HepG2 (cell line): Measurements from ENCODE around the gene SAMD4A. TPM values are rescaled to one million over a fixed set of nuclear protein-coding genes. Genes with fewer than 3 reads are reported as not detected.

Experiments used
- BCL6 ChIP-seq: IDR thresholded peaks from 2 replicates; pipeline ENCODE4 v1.6.1; 2016; ENCODE audit warnings: missing genetic modification reagents, missing compliant biosample characterization
- CHD2 ChIP-seq: IDR thresholded peaks from 2 replicates; pipeline ENCODE4 v1.6.1; 2011; ENCODE audit warnings: low read depth, low read length, improper control_type of control experiment
- ETV5 ChIP-seq: IDR thresholded peaks from 2 replicates; pipeline ENCODE4 v1.6.1; 2018; ENCODE audit warnings: missing biosample characterization, missing genetic modification reagents, inconsistent platforms, borderline replicate concordance
- FOXA1 ChIP-seq, 2 experiments: fragments of 450-650 bp in 1 of 2; sonication (generic) in 1 of 2; formaldehyde crosslinking in 1 of 2; IDR thresholded peaks; 2 replicates each; pipeline versions ENCODE4 v1.4.0 to v1.6.1; 2016 to 2020; ENCODE audit warnings: missing genetic modification reagents in 1 of 2
- GATA4 ChIP-seq: sonication (generic); IDR thresholded peaks from 2 replicates; pipeline ENCODE4 v1.6.1; 2016; ENCODE audit warnings: antibody characterized with exemption, low read depth, borderline replicate concordance
- GTF3A ChIP-seq: sonication (generic); formaldehyde crosslinking; conservative IDR thresholded peaks from 2 replicates; pipeline ENCODE4 v1.4.0; 2020; ENCODE audit warnings: mild to moderate bottlenecking, missing genetic modification reagents
- MEIS2 ChIP-seq: sonication (generic); formaldehyde crosslinking; IDR thresholded peaks from 2 replicates; pipeline ENCODE4 v1.9.0; 2021; ENCODE audit warnings: mild to moderate bottlenecking, missing genetic modification reagents
- NCOA2 ChIP-seq: sonication (generic); formaldehyde crosslinking; IDR thresholded peaks from 2 replicates; pipeline ENCODE4 v1.8.0; 2022; ENCODE audit warnings: inconsistent platforms
- NFIC ChIP-seq: IDR thresholded peaks from 2 replicates; pipeline ENCODE4 v1.6.1; 2012; ENCODE audit warnings: mild to moderate bottlenecking, low read length, inconsistent platforms
- NFKBIZ ChIP-seq: IDR thresholded peaks from 2 replicates; pipeline ENCODE4 v1.6.1; 2018; ENCODE audit warnings: missing genetic modification reagents, missing compliant biosample characterization
- PAXIP1 ChIP-seq: sonication (generic); formaldehyde crosslinking; conservative IDR thresholded peaks from 2 replicates; pipeline ENCODE4 v1.4.0; 2020; ENCODE audit warnings: mild to moderate bottlenecking, missing genetic modification reagents, moderate library complexity
- PHF21A ChIP-seq: sonication (generic); formaldehyde crosslinking; IDR thresholded peaks from 2 replicates; pipeline ENCODE4 v1.5.0; 2020; ENCODE audit warnings: mild to moderate bottlenecking, missing genetic modification reagents
- RERE ChIP-seq: IDR thresholded peaks from 2 replicates; pipeline ENCODE4 v1.6.1; 2016; ENCODE audit warnings: low read depth, missing genetic modification reagents, missing compliant biosample characterization
- SAP130 ChIP-seq: IDR thresholded peaks from 2 replicates; pipeline ENCODE4 v1.6.1; 2016; ENCODE audit warnings: low read depth
- ZNF614 ChIP-seq: IDR thresholded peaks from 2 replicates; pipeline ENCODE4 v1.6.1; 2018; ENCODE audit warnings: missing biosample characterization, missing genetic modification reagents, inconsistent platforms, borderline replicate concordance
- polyA plus RNA-seq, 8 experiments: library from polyadenylated mRNA; depleted of rRNA in 3 of 8; stranded (reverse) in 7 of 8; unstranded in 1 of 8; fragments of >200 nt; fragmentation: Illumina TruSeq in 4 of 8; extraction: Trizol in 4 of 8; gene quantifications; 2 replicates each; pipeline versions ENCODE4 v1.2.1 to v1.2.3, GENCODE V29; 2011 to 2016; ENCODE audit warnings: low read depth in 4 of 8, missing spikeins in 1 of 8, mixed read lengths in 1 of 8; ENCODE audit not compliant: insufficient read depth in 1 of 8
- total RNA-seq, 5 experiments: library from RNA; depleted of rRNA; stranded (reverse); fragments of >200 nt; fragmentation: Illumina TruSeq; extraction: Trizol; gene quantifications; 2 replicates each; pipeline ENCODE4 v1.2.3, GENCODE V29; 2016; ENCODE audit warnings: low read depth in 1 of 5
- TF ChIP-seq, protein P1 (sequence below): sonication (generic); formaldehyde crosslinking; IDR thresholded peaks from 2 replicates; pipeline ENCODE4 v1.8.1; 2023; ENCODE audit warnings: mild to moderate bottlenecking, moderate library complexity, missing genetic modification reagents
- TF ChIP-seq, protein P2 (sequence below): sonication (generic); formaldehyde crosslinking; conservative IDR thresholded peaks from 2 replicates; pipeline ENCODE4 v1.4.0; 2020; ENCODE audit warnings: missing genetic modification reagents

The SAMD4A gene
- total and polyA plus RNA-seq, 2 of the 13 experiments (the other 11 are each of a cell fraction or from before 2014, with no cell fraction given): 11.8 to 13.0 TPM

- no peak for TF ChIP-seq FOXA1 (IDR thresholded peaks at IDR 0.05)
- TF ChIP-seq FOXA1 (CRISPR knock-in tag; IDR thresholded peaks at IDR 0.05): peak; percentile 62; the same call in 1 of the 2 replicates
- TF ChIP-seq PHF21A (CRISPR knock-in tag): peak; percentile 66
- peak; percentile 87 for TF ChIP-seq NFKBIZ (CRISPR knock-in tag)
- TF ChIP-seq ZNF614 (CRISPR knock-in tag): 0 out of 2 replicates have a peak, but pooled peaks have one; percentile 16
- TF ChIP-seq RERE: peak; percentile 71; the same call in 1 of the 2 replicates
- TF ChIP-seq, protein P1, sequence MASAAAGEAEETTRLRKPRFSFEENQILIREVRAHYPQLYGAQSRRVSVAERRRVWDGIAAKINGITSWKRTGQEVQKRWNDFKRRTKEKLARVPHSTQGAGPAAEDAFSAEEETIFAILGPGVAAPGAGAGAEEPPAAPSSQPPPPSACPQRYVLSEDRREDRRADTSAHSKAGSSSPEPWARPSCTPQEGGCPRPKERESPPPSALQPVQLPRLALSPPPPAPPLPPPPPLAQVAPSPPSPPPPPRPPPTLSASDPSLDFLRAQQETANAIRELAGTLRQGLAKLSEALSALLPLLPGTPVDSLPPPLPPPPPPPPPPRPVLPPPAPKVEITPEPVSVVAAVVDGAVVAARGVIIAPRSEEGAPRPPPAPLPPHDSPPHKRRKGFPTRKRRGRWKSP (CRISPR knock-in tag): peak; percentile 20; the same call in 1 of the 2 replicates
- TF ChIP-seq GATA4: peak; percentile 43; the same call in 1 of the 2 replicates
- TF ChIP-seq CHD2: no peak
- peak; percentile 50; the same call in 1 of the 2 replicates for TF ChIP-seq SAP130
- peak; percentile 87 for TF ChIP-seq NCOA2 (CRISPR knock-in tag)
- TF ChIP-seq, protein P2, sequence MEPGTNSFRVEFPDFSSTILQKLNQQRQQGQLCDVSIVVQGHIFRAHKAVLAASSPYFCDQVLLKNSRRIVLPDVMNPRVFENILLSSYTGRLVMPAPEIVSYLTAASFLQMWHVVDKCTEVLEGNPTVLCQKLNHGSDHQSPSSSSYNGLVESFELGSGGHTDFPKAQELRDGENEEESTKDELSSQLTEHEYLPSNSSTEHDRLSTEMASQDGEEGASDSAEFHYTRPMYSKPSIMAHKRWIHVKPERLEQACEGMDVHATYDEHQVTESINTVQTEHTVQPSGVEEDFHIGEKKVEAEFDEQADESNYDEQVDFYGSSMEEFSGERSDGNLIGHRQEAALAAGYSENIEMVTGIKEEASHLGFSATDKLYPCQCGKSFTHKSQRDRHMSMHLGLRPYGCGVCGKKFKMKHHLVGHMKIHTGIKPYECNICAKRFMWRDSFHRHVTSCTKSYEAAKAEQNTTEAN (CRISPR knock-in tag): 0 out of 2 replicates have a peak, but pooled peaks have one; percentile 20
- no peak for TF ChIP-seq GTF3A
- peak; percentile 18 for TF ChIP-seq ETV5
- peak; percentile 75 for TF ChIP-seq PAXIP1 (CRISPR knock-in tag)
- no peak for TF ChIP-seq MEIS2 (CRISPR knock-in tag)
- peak; percentile 96 for TF ChIP-seq BCL6
- TF ChIP-seq NFIC: peak; percentile 78
Observed at GRCh38 chr14:54642801-54643695, 76.1 kb downstream of the SAMD4A start (continued).
